ENCODE results near the gene TBC1D1. TPM values are rescaled to one million over a fixed set of nuclear protein-coding genes. Genes with fewer than 3 reads are reported as not detected.

TBC1D1 gene
- total and polyA plus RNA-seq, 2 donors (not counting 3 experiments of a cell fraction or from before 2014, with no cell fraction given), result 63.5 to 116 TPM

DNA sequence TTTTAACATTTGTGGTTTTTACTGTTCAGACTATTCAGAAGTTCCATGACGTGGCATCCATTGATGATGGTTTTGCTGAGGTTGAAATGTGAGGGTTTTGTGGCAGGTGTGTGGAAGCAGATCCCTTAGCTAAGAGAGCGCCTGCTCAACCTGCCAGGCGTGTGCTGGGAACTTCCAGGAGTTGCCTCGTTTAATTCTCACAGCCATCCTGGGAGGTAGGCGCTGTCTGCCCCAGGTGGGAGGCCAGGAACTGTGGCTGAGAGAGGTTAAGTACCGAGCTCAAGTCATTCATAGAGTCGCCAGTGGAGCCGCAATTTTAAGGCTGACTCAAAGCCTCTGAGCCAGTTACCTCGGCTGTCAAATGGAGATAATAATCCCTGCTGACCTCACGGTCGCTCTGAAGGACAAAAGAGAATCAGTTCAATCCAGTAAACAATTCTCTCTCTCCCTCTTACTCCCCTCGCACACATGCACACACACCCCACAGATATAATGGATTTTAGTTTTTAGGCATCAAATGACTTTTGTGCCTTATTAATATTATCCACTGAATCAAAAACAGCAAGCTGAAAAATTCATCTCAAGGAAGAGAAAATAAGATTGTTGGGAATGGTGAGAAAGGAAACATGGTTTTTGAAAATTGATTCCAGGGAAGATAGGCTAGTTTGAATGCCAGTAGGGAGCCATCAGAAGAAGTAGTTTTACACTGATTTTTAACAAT, 240.6 kb downstream of the TBC1D1 start:
- Histone ChIP-seq H3K36me3 (ENCODE audit: control insufficient read depth in 2 of 2, extremely low read depth in 1 of 2, insufficient read depth in 2 of 2, low read length in 2 of 2) (peaks cover 3 to 4% of the 10 kb centered on the region in 2 experiments), H3K4me2 (ENCODE audit: insufficient read depth, low read length) (peak overlapping the region; percentile 57), H3K4me1 (ENCODE audit: control insufficient read depth, extremely low read depth, insufficient read depth, low read length) (peaks cover 10% of the 10 kb centered on the region), H4K20me1 (replicated peaks; ENCODE audit: control insufficient read depth, extremely low read depth, insufficient read depth, low read length) (no peaks in the 10 kb centered on the region), H3K9me1 (replicated peaks; ENCODE audit: control insufficient read depth, extremely low read depth, insufficient read depth, low read length) (no peaks in the 10 kb centered on the region), H3K9me3 (replicated peaks; ENCODE audit: control insufficient read depth, insufficient read depth, low read length) (no peaks in the 10 kb centered on the region), H2AFZ (ENCODE audit: low read depth, low read length) (no peak overlapping the region), H3K4me3 (replicated peaks in 1 of 3; ENCODE audit: insufficient read depth in 1 of 3, low read depth in 1 of 3, low read length in 3 of 3) (no peak overlapping the region), H3K79me2 (ENCODE audit: control insufficient read depth, insufficient read depth, low read length) (no peaks in the 10 kb centered on the region), H3K27me3 (ENCODE audit: control insufficient read depth in 2 of 2, insufficient read depth in 2 of 2, low read length in 2 of 2) (no peaks in the 10 kb centered on the region), H3K9ac (replicated peaks; ENCODE audit: extremely low read depth, insufficient read depth, low read length) (peak overlapping the region; percentile 39), H3K27ac (ENCODE audit: insufficient read depth, low read depth, low read length) (peak overlapping the region; percentile 60)
- dilution Hi-C loops (cut with MboI; ENCODE audit: extremely low pct_ligation_motif_present, low sequenced_read_pairs) (no loop called here), intact Hi-C loops (cut with micrococcal nuclease) (no loop called here)
- DNase-seq (ENCODE audit: low read depth, low spot score) (peak; percentile 31), FAIRE-seq (no peak)
- TF ChIP-seq CTCF (IDR thresholded peaks at IDR 0.05; ENCODE audit: extremely low read depth in 1 of 2, insufficient read depth in 1 of 2, low read depth in 1 of 2, low read length in 2 of 2) (no peak), FOS (IDR thresholded peaks at IDR 0.05; ENCODE audit: borderline replicate concordance, insufficient read depth, low read length) (no peak), MYC (IDR thresholded peaks at IDR 0.05; ENCODE audit: low read depth, low read length) (no peak), JUN (IDR thresholded peaks at IDR 0.05; ENCODE audit: borderline replicate concordance, insufficient read depth, insufficient read length, low read depth) (no peak), POLR2A (IDR thresholded peaks at IDR 0.05; ENCODE audit: low read depth, low read length) (no peak), POLR2AphosphoS5 (IDR thresholded peaks at IDR 0.05; ENCODE audit: insufficient read depth, low read depth, low read length) (no peak), GATA2 (IDR thresholded peaks at IDR 0.05; ENCODE audit: insufficient read depth, insufficient read length, low read depth, low read length) (no peak), EZH2 (IDR thresholded peaks at IDR 0.05; ENCODE audit: borderline replicate concordance, low read depth, low read length, severe bottlenecking) (no peak)
- TF ChIP-seq, protein P1, sequence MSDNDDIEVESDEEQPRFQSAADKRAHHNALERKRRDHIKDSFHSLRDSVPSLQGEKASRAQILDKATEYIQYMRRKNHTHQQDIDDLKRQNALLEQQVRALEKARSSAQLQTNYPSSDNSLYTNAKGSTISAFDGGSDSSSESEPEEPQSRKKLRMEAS (IDR thresholded peaks at IDR 0.05; ENCODE audit: insufficient read depth, insufficient read length), result no peak
- CTCF ChIA-PET, result interaction anchor here (1.3 to 2.2 kb wide), 2 partner anchors 62 to 446 kb away, joined by 3 to 6 read pairs; no protein-coding TSS in a partner anchor
- BruUV-seq (replicated peaks), result no TSS peak
- POLR2A ChIA-PET, result interaction anchor here (0.6 kb wide), 1 partner anchor 24 kb away, joined by 5 read pairs; no protein-coding TSS in a partner anchor

All from endothelial cell of umbilical vein (primary cell).